Stimulated activated effector memory CD8-positive, alpha-beta T cell treated with anti-CD3 and anti-CD28 coated beads, Interleukin-12 subunit alpha, Interleukin-12 subunit beta, amount 100 ng/mL, for 72 hours (primary cell): ENCODE data around the gene INVS.

Experiments used
- ATAC-seq: fragments of 150-1000 bp; cut with Tn5 transposase; 2 replicates; pipeline ENCODE4 v1.10.0; 2021
- DNase-seq, 2 donors: peaks; one replicate each; pipeline ENCODE4 v3.0.0; 2021 to 2022; ENCODE audit warnings: low spot score in 2 of 2
- H3K27ac Mint-ChIP-seq: one replicate; pipeline ENCODE4 v1.8.0; 2022; ENCODE audit warnings: mild to moderate bottlenecking, mixed read lengths
- H3K36me3 Mint-ChIP-seq: one replicate; pipeline ENCODE4 v1.8.0; 2022; ENCODE audit warnings: mild to moderate bottlenecking, mixed read lengths
- H3K4me1 Mint-ChIP-seq: one replicate; pipeline ENCODE4 v1.8.0; 2022; ENCODE audit warnings: mixed read lengths
- H3K4me3 Mint-ChIP-seq: one replicate; pipeline ENCODE4 v1.8.0; 2022; ENCODE audit warnings: mild to moderate bottlenecking, mixed read lengths
- H3K9me3 Mint-ChIP-seq: one replicate; pipeline ENCODE4 v1.8.0; 2022; ENCODE audit warnings: mixed read lengths

The INVS gene

DNA sequence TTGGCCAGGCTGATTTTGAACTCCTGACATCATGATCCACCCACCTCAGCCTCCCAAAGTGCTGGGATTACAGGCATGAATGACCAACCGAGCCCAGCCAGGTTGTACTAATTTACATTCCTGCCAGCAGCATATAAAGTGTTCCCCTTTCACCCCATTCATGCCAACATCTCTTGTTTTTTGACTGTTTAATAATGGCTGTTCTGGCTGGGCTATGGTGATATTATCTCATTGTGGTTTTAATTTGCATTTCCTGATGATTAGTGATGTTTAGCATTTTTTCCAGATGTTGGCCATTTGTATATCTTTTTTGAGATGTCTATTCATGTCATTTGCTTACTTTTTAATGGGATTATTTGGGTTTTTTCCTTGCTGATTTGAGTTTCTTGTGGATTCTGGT, 87.3 kb downstream of the INVS start:
- H3K36me3 Mint-ChIP-seq, result no peaks in the 10 kb centered on the region
- H3K9me3 Mint-ChIP-seq, result peaks cover 25% of the 10 kb centered on the region
- H3K4me1 Mint-ChIP-seq, result peaks cover 10% of the 10 kb centered on the region
- H3K4me3 Mint-ChIP-seq, result no peak overlapping the region
- DNase-seq (no peak), ATAC-seq (no peak)
- H3K27ac Mint-ChIP-seq, result no peak overlapping the region

DNA sequence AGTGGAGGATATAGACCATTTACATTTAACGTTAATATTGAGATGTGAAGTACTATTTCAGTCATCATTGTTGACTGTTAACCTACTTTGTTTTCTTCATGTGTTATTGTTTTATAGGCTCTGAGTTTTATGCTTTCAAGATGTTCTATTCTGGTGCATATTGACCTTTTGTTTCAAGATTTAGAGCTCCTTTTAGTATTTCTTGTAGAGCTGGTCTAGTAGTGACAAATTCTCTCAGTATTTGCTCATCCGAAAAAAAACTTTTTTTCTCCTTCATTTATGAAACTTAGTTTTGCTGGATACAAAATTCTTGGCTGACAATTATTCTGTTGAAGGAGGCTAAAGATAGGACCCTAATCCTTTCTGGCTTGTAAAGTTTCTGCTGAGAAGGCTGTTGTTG, 91.3 kb downstream of the INVS start:
- no peaks in the 10 kb centered on the region for H3K36me3 Mint-ChIP-seq
- ATAC-seq (no peak), DNase-seq (no peak)
- H3K9me3 Mint-ChIP-seq, result peaks cover 32% of the 10 kb centered on the region
- H3K4me3 Mint-ChIP-seq, result no peak overlapping the region
- no peak overlapping the region for H3K27ac Mint-ChIP-seq
- H3K4me1 Mint-ChIP-seq, result peaks cover 10% of the 10 kb centered on the region

DNA sequence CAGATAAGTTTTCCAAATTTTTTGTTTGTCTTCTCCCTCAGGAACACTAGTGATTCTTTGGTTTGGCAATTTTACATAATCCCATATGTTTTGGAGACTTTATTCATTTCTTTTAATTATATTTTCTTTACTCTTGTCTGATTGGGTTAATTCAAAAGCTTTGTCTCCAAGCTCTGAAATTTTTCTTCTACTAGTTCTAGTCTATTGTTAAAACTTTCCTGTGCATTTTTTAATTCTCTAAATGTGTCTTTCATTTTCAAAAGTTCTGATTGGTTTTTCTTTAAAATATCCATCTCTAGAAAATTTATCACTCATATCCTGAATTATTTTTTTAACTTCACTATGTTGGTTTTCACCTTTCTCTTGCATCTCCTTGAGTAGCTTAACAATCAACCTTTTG, 92.2 kb downstream of the INVS start:
- Mint-ChIP-seq H3K36me3 (no peaks in the 10 kb centered on the region), H3K4me1 (peaks cover 6% of the 10 kb centered on the region), H3K27ac (no peak overlapping the region), H3K4me3 (no peak overlapping the region), H3K9me3 (peaks cover 32% of the 10 kb centered on the region)
- no peak for ATAC-seq
- no peak for DNase-seq

DNA sequence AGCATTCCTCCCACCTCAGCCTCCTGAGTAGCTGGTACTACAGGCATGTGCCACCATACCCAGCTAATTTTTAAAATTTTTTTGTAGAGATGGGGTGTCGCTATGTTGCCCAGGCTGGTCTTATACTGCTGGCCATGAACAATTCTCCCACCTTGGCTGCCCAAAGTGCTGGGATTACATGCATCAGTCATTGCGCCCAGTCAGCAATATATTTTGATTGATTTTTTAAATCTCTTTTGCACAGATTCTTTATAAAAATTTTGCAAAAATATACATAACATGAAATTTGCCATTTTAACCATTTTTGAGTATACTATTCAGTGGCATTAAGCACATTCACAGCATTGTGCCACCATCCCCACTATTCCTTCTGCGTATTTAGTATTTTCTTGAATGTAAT, 94.0 kb downstream of the INVS start:
- Mint-ChIP-seq H3K36me3 (no peaks in the 10 kb centered on the region), H3K4me1 (peaks cover 6% of the 10 kb centered on the region), H3K9me3 (peaks cover 30% of the 10 kb centered on the region), H3K4me3 (no peak overlapping the region), H3K27ac (no peak overlapping the region)
- no peak for ATAC-seq
- no peak for DNase-seq

DNA sequence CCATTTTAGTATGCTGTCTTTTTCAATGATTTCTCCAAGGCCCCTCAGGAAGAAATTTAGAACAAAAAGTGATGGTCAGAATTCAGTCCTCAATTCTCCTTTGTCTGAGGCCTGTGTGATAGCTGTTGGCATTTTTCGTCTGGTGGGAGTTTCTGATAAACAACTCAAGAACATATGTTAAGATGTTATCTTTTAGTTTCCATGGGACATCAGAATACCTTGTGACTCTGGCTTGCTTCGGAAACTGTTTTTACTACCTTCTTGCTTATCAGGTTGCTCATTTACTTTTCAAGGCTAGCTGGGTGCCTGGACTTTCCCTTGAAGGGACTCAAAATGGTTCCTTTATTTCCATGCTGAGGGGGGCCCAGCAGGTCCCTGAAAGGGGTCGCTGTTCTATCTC, 97.2 kb downstream of the INVS start:
- peaks cover 8% of the 10 kb centered on the region for H3K9me3 Mint-ChIP-seq

DNA sequence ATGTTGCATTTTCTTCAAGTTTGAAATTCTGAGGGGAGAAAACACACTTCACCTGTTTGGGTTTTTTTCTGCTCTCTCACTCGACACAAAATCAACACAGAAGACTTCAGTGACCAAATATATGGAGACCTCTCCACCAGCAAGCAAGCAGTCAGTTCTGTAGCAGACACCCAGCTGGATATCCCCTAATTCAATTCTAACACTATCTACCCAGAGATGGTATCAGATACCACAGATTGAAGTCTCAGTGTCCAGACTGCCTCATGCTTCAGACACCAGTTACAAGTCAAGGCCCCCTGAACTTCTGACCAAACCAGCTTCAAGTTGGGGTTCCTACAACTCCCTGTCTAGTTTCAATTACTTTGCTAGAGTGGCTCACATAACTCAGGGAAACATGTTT, 97.8 kb downstream of the INVS start:
- Mint-ChIP-seq H3K36me3 (no peaks in the 10 kb centered on the region), H3K9me3 (peaks cover 2% of the 10 kb centered on the region), H3K4me1 (no peaks in the 10 kb centered on the region), H3K27ac (no peak overlapping the region), H3K4me3 (no peak overlapping the region)
- DNase-seq (no peak), ATAC-seq (no peak)

More for the DNA sequence above, 97.2 kb downstream of the INVS start:
- DNase-seq, result no peak
- Mint-ChIP-seq H3K4me1 (no peaks in the 10 kb centered on the region), H3K36me3 (no peaks in the 10 kb centered on the region), H3K4me3 (no peak overlapping the region), H3K27ac (no peak overlapping the region)
- no peak for ATAC-seq

DNA sequence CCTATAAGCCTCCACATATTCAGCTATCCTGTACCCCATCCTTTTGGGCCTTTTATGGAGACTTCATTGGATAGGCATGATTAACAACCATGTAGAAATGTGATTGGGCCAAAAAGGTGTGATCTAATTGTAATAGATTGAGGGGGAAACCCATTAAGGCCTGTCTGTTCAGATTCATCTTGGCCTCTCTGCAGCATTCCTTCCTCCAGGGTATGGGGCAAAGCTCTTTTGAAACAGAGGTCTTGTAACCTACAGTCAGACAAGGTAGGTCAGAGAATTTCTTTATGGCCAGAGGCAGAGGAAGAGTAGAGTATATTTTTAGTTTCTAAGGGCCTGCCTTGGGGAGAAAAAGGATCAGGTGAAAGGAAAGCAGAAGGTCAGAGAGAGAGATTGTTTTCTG, 98.5 kb downstream of the INVS start:
- no peaks in the 10 kb centered on the region for H3K36me3 Mint-ChIP-seq
- no peak for ATAC-seq
- no peak for DNase-seq
- no peak overlapping the region for H3K27ac Mint-ChIP-seq
- no peak overlapping the region for H3K4me3 Mint-ChIP-seq
- no peaks in the 10 kb centered on the region for H3K4me1 Mint-ChIP-seq
- H3K9me3 Mint-ChIP-seq, result no peaks in the 10 kb centered on the region

DNA sequence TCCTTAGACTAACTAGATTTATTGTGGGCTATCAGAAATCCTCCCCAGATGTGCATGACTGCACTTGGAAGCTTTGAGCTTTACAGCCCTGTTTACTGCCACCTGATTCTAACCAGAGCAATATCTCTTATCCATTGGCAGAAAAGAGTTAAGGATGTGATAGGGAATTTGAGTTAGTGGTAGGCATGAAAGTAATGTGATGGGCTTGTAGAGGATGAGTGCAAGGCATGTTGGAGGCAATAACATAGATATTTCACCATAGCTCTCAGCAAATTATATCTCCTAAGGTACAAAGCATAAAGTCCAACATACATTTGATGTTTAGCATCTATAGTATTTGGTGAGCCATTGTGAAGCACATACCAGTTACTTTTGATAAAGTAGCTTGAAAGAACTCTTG, 103.8 kb downstream of the INVS start:
- no peak for DNase-seq
- no peak for ATAC-seq
- Mint-ChIP-seq H3K27ac (no peak overlapping the region), H3K36me3 (no peaks in the 10 kb centered on the region), H3K4me3 (no peak overlapping the region), H3K4me1 (no peaks in the 10 kb centered on the region), H3K9me3 (no peaks in the 10 kb centered on the region)

DNA sequence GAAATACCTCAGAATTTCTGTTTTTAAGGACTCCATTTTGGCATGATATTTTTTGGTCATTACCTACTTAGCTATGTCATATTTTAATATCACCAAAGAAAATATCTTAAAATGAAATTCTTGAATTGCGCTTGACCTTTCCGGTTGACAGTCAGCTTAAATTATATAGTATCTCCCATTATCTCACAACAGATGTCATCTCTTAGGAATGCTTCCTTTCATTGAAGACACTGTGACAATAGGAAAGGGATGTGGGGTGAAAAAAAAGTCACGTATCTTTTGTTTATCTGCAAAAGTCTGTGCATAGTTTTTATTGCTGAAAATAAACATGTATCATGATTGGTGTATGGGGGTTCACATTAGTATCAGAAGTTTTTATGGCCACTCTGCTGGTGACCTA, 105.8 kb downstream of the INVS start:
- no peak overlapping the region for H3K4me3 Mint-ChIP-seq
- H3K27ac Mint-ChIP-seq, result no peak overlapping the region
- no peak for DNase-seq
- H3K9me3 Mint-ChIP-seq, result no peaks in the 10 kb centered on the region
- H3K36me3 Mint-ChIP-seq, result no peaks in the 10 kb centered on the region
- peaks cover 2% of the 10 kb centered on the region for H3K4me1 Mint-ChIP-seq
- no peak for ATAC-seq

DNA sequence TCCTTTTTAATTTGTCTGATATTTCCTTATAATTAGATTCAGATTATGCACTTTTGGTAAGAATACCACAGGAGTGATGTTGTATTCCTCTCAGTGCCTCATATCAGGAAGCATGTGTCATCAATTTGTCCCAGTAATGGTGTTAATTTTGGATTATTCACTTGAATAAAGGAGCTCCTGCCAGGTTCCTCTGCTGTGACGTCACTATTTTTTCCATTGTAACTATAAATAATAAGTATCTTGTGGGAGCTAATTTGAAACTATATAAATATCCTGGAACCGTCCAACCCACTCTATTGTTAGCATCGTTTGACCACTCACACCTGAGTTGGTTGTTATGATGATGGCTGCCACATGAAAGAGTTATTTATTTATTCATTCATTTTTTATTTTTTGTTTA, 107.9 kb downstream of the INVS start:
- Mint-ChIP-seq H3K4me1 (peaks cover 12% of the 10 kb centered on the region), H3K9me3 (no peaks in the 10 kb centered on the region), H3K36me3 (no peaks in the 10 kb centered on the region), H3K4me3 (no peak overlapping the region), H3K27ac (no peak overlapping the region)
- no peak for DNase-seq
- no peak for ATAC-seq

DNA sequence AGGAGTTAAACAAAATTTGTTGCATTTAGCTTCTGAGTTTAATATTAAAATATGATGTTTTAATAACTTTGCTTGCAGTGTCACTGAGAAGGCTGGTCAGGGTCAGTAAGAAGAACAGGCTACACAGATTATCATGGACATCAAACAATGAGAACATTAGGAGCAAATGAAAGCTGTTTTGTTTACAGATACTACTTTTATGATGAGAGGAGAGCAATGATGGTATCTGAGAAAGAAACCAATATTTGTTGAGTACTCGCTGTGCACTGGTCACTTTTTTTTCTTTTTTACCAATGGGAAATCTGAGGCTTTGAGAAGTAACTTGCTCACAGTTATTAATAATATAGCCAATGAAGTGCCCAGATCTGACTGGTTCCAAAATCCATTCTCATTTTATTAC, 109.6 kb downstream of the INVS start:
- Mint-ChIP-seq H3K27ac (no peak overlapping the region), H3K4me3 (no peak overlapping the region), H3K9me3 (no peaks in the 10 kb centered on the region), H3K36me3 (no peaks in the 10 kb centered on the region), H3K4me1 (peaks cover 12% of the 10 kb centered on the region)
- DNase-seq (no peak), ATAC-seq (no peak)

DNA sequence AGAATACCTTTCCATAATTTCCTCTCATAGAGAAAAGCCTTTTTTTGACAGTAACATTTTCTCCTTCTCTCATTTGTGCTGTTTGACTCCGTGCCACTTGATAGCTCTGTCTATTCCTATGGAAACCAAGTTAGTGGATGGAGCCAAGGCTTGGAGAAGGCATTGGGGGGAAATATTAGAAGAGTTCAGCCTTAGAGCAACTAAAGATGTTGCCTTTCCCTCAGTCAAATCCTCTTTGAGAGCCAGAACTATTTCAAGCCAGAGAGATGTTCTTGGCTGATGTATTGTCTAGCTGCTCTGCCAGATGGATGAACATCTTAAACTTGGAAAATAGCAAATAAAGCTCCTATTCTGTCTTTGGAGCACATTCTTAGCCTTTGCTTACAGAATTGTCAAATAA, 112.4 kb downstream of the INVS start:
- H3K4me1 Mint-ChIP-seq, result peaks cover 12% of the 10 kb centered on the region
- H3K4me3 Mint-ChIP-seq, result no peak overlapping the region
- no peak for ATAC-seq
- H3K36me3 Mint-ChIP-seq, result no peaks in the 10 kb centered on the region
- no peaks in the 10 kb centered on the region for H3K9me3 Mint-ChIP-seq
- H3K27ac Mint-ChIP-seq, result no peak overlapping the region
- DNase-seq, result no peak

DNA sequence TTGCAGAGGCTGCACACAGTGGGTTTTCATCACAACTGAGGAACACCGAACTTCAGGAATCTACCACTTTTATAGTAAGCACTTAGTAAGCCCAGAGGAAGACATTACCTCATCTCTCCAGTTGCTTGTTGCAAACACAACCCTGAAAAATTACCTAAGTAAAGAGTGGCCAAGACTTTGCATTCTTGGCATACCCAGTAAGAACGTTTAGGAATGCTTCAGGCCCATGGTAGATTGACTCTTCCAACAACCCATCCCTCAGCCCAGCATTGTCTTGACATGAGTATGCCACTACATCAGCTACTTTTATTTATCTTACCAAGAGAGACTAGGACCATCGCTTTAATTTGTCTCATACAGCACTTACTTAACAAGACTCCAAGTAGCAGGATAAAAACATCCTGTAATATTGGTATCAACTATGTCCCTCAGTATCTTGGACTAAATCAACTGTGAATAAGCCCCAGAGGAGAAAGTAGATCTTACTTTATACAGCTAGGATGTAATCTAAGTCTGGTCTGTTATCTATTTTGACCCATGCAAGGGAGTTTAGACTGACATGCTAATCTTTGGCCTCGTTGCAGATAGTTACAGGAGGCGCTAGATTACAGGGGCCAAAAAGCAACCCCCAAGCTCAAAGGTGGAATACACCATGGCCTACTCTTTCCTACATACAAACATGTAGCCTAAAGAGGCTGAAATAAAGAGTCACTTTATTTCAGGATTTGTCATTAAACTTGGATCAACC, 114.9 kb downstream of the INVS start:
- DNase-seq (no peak), ATAC-seq (no peak)
- Mint-ChIP-seq H3K4me1 (peaks cover 17% of the 10 kb centered on the region), H3K9me3 (no peaks in the 10 kb centered on the region), H3K27ac (no peak overlapping the region), H3K4me3 (no peak overlapping the region), H3K36me3 (no peaks in the 10 kb centered on the region)

DNA sequence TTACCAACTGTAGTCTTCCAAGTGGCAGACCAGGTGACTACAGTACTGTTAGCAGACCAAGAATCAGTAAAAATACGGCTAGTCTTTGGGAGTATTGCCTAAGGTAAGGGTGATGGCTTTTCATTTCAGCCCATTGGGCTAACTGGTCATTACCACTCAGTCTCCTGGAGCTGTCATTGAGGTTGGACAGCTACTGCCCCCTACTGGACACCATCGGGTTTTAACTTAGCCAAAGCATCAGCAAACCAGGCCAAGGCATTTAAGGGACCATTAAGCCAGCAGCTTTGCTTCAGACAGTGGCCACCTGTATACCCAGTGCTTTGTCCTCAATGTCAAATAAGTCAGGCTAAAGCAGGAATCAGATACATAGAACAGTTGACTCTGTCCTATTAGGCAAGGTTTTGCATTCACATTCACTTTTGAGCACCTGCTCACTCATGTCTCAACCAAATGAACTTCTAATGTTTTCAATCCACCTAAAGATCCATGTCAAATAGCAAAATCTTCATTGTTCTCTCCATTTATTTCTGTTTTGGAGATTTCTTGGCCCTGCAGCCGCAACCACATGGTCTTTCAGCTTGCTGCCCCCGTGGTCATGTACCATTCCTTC, 117.2 kb downstream of the INVS start:
- Mint-ChIP-seq H3K9me3 (no peaks in the 10 kb centered on the region), H3K4me1 (peaks cover 11% of the 10 kb centered on the region), H3K27ac (no peak overlapping the region), H3K4me3 (no peak overlapping the region), H3K36me3 (no peaks in the 10 kb centered on the region)
- peak; percentile 45 to 82 for DNase-seq
- peak; percentile 78 for ATAC-seq

DNA sequence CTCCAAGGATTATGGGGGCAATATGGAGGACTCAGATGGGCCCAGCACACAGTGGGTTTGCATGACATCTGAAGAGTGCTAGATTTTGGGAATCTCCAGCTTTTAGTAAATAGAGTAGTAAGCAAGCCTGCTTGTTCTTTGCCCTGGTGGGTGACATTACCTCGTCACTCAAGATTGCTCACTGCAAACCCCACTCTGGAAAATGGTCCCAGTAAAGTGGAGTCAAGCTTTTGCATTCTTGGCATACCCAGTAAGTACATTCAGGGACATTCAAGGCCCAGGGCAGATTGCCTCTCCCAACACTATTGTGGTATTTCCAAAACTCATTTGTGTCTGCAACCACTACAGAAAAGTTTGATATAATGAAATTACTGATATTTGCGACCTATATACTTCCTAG, 118.5 kb downstream of the INVS start:
- ATAC-seq (no peak), DNase-seq (no peak)
- H3K36me3 Mint-ChIP-seq, result no peaks in the 10 kb centered on the region
- H3K4me3 Mint-ChIP-seq, result no peak overlapping the region
- no peak overlapping the region for H3K27ac Mint-ChIP-seq
- H3K9me3 Mint-ChIP-seq, result no peaks in the 10 kb centered on the region
- peaks cover 11% of the 10 kb centered on the region for H3K4me1 Mint-ChIP-seq

DNA sequence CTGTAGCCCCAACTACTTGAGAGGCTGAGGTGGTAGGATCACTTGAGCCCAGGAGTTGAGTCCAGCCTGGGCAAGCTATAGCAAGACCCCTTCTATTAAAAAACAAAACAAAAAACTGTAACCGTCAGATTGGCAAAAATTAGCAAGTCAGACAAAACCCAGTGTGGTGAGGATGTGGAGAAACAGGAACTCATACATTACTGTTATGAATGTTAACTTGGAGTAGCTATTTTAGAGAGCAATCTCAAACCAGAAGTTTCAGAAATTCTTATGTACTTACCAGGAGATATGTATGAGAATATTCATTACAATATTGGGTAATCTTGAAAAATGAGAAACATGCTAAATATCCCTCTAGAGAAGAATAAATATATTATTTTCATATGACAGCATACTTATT, 120.3 kb downstream of the INVS start:
- DNase-seq, result peak in 1 of 2 donors; percentile 51
- Mint-ChIP-seq H3K9me3 (no peaks in the 10 kb centered on the region), H3K4me3 (no peak overlapping the region), H3K27ac (peak overlapping the region; percentile 12), H3K36me3 (no peaks in the 10 kb centered on the region), H3K4me1 (peaks cover 11% of the 10 kb centered on the region)
- ATAC-seq, result peak; percentile 85
